Measurements from ENCODE around the gene PIGR.

Gene PIGR

GRCh38 chr1:206907304-206907991 lies 38.8 kb downstream of the PIGR start:
- DNase-seq = no peak

- no peak for DNase-seq
These were observed 40.7 kb downstream of the PIGR start for GRCh38 chr1:206905295-206906164.

GRCh38 chr1:206904423-206905142 lies 41.7 kb downstream of the PIGR start:
- DNase-seq = no peak

- no peak for DNase-seq
These were observed 42.6 kb downstream of the PIGR start for GRCh38 chr1:206903687-206904086.

- no peak for DNase-seq
These were observed 43.6 kb downstream of the PIGR start for GRCh38 chr1:206902702-206903101.

GRCh38 chr1:206901944-206902343 lies 44.3 kb downstream of the PIGR start:
- no peak for DNase-seq

GRCh38 chr1:206900149-206900548 lies 46.1 kb downstream of the PIGR start:
- no peak for DNase-seq

- no peak for DNase-seq
These were observed 46.5 kb downstream of the PIGR start for GRCh38 chr1:206899717-206900116.

- no peak for DNase-seq
These were observed 47.3 kb downstream of the PIGR start for GRCh38 chr1:206898915-206899431.

- DNase-seq = no peak
These were observed 48.0 kb downstream of the PIGR start for GRCh38 chr1:206898089-206898914.

GRCh38 chr1:206897175-206897574 lies 49.1 kb downstream of the PIGR start, which contains the start of gene IL24:
IL24 (plus strand) TSS chr1:206897443; CDS start chr1:206897833, 390 bp downstream.
- no peak for DNase-seq

GRCh38 chr1:206896261-206896660 lies 50.0 kb downstream of the PIGR start:
- no peak for DNase-seq

- peak; percentile 62 for DNase-seq
These were observed 50.4 kb downstream of the PIGR start for GRCh38 chr1:206895837-206896242.

- DNase-seq = no peak
These were observed 50.9 kb downstream of the PIGR start for GRCh38 chr1:206895325-206895724.

GRCh38 chr1:206893380-206893779 lies 52.9 kb downstream of the PIGR start:
- DNase-seq = no peak

- no peak for DNase-seq
These were observed 53.8 kb downstream of the PIGR start for GRCh38 chr1:206892351-206892984.

GRCh38 chr1:206891412-206891811 lies 54.9 kb downstream of the PIGR start:
- no peak for DNase-seq

- no peak for DNase-seq
These were observed 55.9 kb downstream of the PIGR start for GRCh38 chr1:206890125-206891060.

GRCh38 chr1:206887701-206888100 lies 58.6 kb downstream of the PIGR start:
- DNase-seq = no peak

GRCh38 chr1:206886831-206887230 lies 59.4 kb downstream of the PIGR start:
- DNase-seq = no peak
